Bronchial epithelial cell (primary cell): ENCODE results near the gene VTI1A. TPM values are rescaled to one million over a fixed set of nuclear protein-coding genes. Genes with fewer than 3 reads are reported as not detected.

Experiments
- DNase-seq: peaks from one replicate; pipeline ENCODE4 v3.0.0-alpha.2; 2010; ENCODE audit warnings: low read depth
- FAIRE-seq: peaks from 2 replicates; lab custom pipeline; 2011; peaks lifted over from hg19 to GRCh38; lab: Jason Lieb, UNC
- H3K27me3 ChIP-seq: 2 replicates; pipeline ENCODE4 v1.5.1; 2011; ENCODE audit warnings: low read length; ENCODE audit not compliant: control insufficient read depth, insufficient read depth
- H3K36me3 ChIP-seq: 2 replicates; pipeline ENCODE4 v1.5.1; 2011; ENCODE audit warnings: low read length; ENCODE audit not compliant: control insufficient read depth, insufficient read depth
- H3K4me3 ChIP-seq: 2 replicates; pipeline ENCODE4 v1.5.1; 2011; ENCODE audit warnings: mild to moderate bottlenecking, low read depth, low read length, control low read depth
- CTCF ChIP-seq: IDR thresholded peaks from 2 replicates; pipeline ENCODE4 v1.5.1; 2011; ENCODE audit warnings: mild to moderate bottlenecking, moderate library complexity, low read length, control low read depth, inconsistent platforms; ENCODE audit not compliant: insufficient read depth, severe bottlenecking
- total RNA-seq: library from RNA; depleted of rRNA; stranded (reverse); fragments of >200 nt; gene quantifications from 2 replicates; pipeline ENCODE4 v1.2.1, GENCODE V29; 2014

VTI1A gene
- total RNA-seq, 1 donor from 2014 or later = 36.6 TPM

- Histone ChIP-seq H3K27me3 (no peaks in the 10 kb centered on the region), H3K4me3 (no peak overlapping the region), H3K36me3 (no peaks in the 10 kb centered on the region)
- FAIRE-seq (no peak), DNase-seq (no peak)
- TF ChIP-seq CTCF = no peak
Measured at GRCh38 chr10:112844681-112845544, 397.9 kb downstream of the VTI1A start.

GRCh38 chr10:112847778-112848177 is 400.8 kb downstream of the VTI1A start:
- no peak for TF ChIP-seq CTCF
- no peak for FAIRE-seq
- no peak for DNase-seq
- Histone ChIP-seq H3K4me3 (no peak overlapping the region), H3K36me3 (no peaks in the 10 kb centered on the region), H3K27me3 (no peaks in the 10 kb centered on the region)

- Histone ChIP-seq H3K4me3 (no peak overlapping the region), H3K36me3 (no peaks in the 10 kb centered on the region), H3K27me3 (no peaks in the 10 kb centered on the region)
- FAIRE-seq = no peak
- TF ChIP-seq CTCF = no peak
- no peak for DNase-seq
Measured at GRCh38 chr10:112848228-112848627, 401.2 kb downstream of the VTI1A start.

- no peak overlapping the region for H3K4me3 ChIP-seq
- DNase-seq (no peak), FAIRE-seq (no peak)
- H3K27me3 ChIP-seq = no peaks in the 10 kb centered on the region
- TF ChIP-seq CTCF = no peak
- no peaks in the 10 kb centered on the region for H3K36me3 ChIP-seq
Measured at GRCh38 chr10:112848868-112849430, 401.9 kb downstream of the VTI1A start.

- Histone ChIP-seq H3K27me3 (no peaks in the 10 kb centered on the region), H3K36me3 (no peaks in the 10 kb centered on the region), H3K4me3 (no peak overlapping the region)
- DNase-seq (no peak), FAIRE-seq (no peak)
- no peak for TF ChIP-seq CTCF
Measured at GRCh38 chr10:112849546-112849945, 402.5 kb downstream of the VTI1A start.
